ENCODE data around the gene MTAP. TPM values are rescaled to one million over a fixed set of nuclear protein-coding genes. Genes with fewer than 3 reads are reported as not detected.
A peak's percentile ranks its signal among the peaks of the same experiment; 100 is the strongest.

MTAP gene
- total RNA-seq, 1 donor from 2014 or later: 20.3 TPM

DNA sequence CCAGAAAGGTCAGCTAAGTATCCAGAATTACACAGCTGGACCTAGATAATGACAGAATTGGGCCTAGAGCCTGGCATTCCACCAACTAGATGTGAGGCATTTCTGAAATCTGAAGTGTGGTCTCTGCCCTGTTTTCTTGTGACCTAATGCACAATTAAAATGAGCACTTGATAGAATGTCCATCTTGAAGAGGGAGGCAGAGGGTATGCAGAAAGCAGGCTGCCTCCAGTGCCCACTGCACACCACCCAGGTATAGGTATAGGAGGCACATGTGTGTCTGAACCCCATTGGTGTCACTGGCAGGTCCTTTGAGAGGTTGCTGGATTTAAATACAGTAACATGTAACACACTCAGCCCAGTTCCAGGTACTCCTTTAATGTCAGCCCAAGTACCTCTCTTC is 2.4 kb downstream of the MTAP start:
- no peak for DNase-seq

DNA sequence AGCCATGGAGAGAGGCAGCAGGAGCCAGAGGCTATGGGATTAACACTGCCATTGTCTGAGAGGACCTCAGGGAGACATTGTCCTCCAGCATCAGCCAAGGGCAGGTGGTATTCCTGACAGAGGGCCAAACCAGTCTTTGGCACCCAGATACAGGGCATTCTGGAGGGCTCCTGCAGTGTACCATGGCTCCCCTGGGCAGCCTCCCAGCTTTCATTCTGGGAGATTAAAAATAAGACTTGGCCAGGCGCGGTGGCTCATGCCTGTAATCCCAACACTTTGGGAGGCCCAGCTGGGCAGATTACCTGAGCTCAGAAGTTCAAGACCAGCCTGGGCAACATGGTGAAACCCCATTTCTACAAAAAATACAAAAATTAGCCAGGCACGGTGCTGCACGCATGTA is 4.2 kb downstream of the MTAP start:
- DNase-seq: no peak

DNA sequence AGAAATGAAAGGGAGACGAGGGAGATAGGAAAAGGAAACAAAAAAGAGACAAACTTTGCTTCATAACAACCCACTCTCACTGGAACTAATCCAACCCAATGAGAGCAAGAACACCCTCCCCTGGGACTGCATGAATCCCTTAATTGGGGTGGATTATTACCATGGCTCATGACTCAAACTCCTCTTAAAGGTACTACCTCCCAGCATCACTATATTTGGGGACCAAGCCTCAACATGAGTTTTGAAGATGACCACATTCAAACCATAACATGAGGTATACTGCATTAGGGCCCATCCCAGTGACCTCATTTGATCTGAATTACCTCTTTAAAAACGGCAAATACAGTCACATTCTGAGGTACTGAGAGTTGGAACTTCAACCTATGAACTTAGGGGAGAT is 8.0 kb downstream of the MTAP start:
- no peak for DNase-seq

GRCh38 chr9:21810881-21811280 is 8.4 kb downstream of the MTAP start:
- no peak for DNase-seq

GRCh38 chr9:21811914-21812313 is 9.5 kb downstream of the MTAP start:
- DNase-seq: no peak

- no peak for DNase-seq
These were observed 10.0 kb downstream of the MTAP start for GRCh38 chr9:21812415-21812814.

- DNase-seq: peak; percentile 26
These were observed 10.6 kb downstream of the MTAP start for GRCh38 chr9:21812946-21813568.

DNA sequence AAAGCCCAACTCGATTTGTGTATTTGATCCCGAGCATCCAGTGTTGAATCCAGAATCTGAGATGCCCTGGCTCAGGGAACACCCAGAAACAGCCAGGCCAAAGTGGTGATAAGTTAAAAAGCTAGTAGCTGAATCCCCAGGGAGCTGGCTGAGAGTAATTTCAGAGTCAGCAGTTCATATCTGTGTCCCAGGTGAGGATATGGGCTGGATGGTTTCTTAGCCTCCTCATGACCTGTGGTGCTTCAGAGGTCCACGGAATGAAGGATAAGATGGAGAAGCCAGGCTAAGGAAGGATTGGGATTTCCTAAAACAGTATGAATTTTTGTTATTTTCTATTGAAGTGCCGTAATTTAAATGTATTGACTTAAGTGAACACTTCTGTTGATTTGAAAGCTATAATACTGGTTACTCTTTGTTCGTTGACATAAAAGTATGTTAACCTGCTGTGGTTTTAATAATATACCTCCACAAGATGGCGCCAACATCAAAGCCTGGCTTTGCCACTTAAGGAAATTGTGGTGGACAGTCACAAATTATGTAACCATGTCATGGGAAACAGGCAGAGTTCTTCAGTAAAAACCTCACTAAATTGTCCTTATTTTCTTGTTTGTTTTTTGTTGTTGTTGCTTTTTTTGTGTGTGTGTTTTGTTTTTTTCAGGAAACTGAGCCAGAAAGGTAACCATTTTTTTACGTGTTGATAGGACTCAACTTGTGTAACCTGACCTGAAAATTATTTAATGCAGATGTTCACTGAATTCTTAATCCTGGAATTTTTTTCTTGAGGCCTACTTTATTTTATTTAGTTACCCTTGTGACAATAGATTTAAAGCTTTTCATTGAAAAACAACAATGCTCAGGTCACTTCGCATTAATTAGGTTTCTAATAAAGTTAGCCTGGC is 11.4 kb downstream of the MTAP start:
- DNase-seq: peak; percentile 13

DNA sequence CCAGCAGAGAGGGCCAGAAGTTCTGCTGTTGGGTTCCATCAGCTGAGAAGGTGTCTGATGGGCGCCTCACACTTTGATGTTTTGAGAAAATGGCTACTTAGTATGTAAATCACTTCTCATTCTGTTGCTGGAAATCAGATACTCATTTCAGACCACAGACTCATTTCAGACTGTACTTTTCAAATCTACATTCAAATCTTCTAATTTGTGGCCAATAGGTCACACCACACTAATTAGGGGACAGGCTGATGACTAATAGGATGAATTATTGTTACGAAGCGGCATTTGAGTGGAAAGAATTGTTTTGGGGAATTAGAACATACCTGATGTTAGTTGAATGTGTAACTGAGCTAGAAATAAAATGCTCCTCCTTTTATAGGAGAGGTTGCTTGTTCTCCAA is 13.2 kb downstream of the MTAP start:
- no peak for DNase-seq

GRCh38 chr9:21817176-21817575 is 14.7 kb downstream of the MTAP start:
- DNase-seq: no peak

DNA sequence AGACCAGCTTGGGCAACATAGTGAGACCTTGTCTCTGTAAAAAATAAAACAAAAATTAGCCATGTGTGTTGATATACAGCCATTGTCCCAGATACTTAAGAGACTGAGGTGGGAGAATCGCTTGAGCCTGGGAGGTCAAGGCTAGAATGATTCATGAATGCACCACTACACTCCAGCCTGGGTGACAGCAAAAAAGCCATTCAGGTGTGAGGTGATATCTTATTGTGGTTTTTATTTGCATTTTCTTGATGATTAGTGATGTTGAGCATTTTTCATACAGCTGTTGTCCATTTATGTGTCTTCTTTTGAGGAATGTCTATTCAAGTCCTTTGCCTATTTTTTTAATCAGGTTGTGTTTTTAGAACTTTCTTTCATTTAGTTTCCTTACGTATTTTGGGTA is 23.2 kb downstream of the MTAP start:
- no peak for DNase-seq

DNA sequence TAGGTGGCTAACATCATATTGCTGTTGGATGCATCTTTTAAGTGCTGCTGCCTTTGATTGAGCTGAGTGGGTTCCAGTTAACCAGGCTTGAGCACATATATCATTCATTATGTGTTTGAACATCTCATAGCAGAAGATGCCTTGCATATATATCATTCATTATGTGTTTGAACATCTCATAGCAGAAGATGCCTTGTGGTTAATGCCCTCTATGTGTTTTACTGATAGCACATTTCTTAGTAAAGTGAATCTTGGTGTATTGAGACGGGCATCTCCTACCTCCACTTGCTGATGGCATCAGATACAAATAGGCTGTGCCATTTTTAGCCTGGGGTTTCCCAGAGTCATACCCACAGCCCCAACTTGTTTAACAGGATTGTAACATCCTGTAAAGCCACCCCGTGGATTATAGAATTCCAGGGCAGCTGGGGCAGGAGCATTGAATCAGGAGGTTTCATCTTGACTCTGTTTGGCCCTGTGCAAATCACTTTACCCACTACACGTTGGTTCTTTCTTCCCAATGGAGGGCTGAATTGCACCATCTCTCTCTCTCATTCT is 26.5 kb downstream of the MTAP start:
- DNase-seq: no peak

DNA sequence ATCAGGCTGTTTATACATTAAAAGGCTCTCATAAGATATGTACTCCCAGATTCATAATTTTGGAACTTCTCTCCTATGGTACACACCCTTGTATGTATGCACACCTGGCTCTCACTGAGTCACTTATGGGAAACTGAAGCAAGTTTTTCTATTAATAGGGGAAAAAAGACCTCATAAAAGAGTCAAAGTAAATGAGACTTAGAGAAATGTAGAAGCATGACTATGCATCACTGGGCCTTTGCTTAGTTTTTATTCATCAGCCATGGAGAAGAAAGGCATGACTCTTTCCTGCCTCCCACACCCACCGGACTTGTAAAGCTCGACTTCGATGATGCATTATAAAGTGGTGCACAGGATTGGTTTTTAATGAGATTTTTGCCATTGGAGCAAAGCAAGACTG is 28.2 kb downstream of the MTAP start:
- no peak for DNase-seq

- DNase-seq: no peak
These were observed 29.5 kb downstream of the MTAP start for GRCh38 chr9:21831841-21832509.

DNA sequence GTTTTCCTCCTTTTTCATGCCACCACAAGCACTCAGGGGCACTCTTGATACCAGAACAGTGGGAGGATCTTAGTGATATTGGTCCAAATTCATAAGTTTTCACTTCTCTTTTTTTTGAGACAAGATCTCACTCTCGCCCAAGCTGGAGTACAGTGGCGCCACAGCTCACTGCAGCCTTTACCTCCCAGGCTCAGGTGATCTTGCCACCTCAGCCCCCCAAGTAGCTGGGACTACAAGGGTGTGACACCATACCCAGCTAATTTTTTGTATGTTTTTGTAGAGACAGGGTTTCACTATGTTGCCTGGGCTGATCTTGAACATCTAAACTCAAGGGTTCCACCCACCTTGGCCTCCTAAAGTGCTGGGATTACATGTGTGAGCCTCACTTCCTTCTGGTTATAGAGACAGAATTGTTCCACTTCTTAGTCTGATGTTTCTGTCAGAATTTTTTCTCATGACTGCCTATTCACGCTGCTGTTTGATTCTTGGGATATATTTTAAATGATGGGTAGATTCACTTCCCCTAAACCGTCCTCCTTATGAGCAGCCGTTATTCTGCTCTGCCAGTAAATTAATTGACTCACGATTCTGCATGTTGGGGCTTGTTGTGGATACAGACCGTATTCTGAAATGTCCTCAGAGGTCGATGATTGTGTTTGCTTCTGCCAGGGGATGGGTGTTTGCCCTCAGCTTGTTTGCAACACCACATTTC is 30.8 kb downstream of the MTAP start:
- DNase-seq: no peak

- DNase-seq: no peak
These were observed 32.7 kb downstream of the MTAP start for GRCh38 chr9:21835121-21835520.

GRCh38 chr9:21836437-21837161 is 34.2 kb downstream of the MTAP start:
- DNase-seq: peak; percentile 1

DNA sequence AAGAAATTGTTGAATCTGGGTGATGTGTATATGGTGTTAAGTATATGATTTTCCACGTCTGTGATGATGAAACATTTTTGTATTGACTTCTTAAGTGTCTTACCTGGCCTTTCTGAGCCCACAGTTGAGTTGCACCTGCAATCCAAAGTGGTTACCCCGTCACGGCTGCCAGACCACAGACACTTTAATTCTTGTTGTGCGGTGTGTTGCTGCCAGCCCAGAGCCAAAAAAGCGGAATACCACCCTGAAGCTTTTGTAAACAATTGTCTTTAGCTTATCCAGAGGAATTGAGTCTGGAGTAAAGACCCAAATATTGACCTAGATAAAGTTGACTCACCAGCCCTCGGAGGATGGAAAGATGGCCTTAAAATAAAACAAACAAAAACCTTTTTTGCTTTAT is 35.1 kb downstream of the MTAP start:
- DNase-seq: no peak

DNA sequence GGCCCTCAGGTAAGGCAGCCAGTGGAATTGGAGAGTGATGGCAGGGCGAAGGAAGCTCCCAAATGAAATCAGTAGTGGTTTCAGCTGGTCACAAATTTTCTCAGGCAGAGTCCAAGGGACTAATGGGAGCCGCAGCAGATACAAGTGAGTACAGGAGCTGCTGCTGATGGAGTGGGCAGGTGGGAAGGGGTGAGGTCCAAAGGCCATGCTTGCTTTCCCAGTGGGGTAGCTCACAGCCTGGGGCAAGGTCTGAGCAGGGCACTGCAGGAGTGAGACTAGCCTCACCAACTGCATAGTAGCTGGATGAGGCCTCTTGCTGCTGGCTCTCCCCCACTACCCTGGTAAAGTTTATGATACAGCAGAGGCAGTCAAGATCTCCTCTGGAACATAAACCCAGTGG is 38.2 kb downstream of the MTAP start:
- DNase-seq: no peak

DNA sequence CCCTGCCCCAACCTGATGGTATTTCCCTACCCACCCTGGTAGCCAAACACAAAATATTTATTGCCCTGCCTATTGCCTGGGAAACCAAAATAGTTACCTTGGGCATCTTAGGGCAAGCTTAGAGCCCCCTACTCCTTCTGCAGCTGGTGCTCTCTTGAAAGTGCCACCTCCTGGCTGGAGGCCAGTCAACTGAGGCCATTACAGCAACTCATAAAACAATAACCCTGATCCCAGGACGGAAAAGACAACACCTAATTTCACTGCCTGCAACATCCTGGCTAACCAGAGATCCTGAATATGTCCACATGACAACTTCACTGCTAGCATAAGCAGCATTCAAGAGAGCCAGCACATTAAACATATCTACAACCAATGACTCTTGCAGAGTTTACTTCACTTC is 38.7 kb downstream of the MTAP start:
- no peak for DNase-seq

DNA sequence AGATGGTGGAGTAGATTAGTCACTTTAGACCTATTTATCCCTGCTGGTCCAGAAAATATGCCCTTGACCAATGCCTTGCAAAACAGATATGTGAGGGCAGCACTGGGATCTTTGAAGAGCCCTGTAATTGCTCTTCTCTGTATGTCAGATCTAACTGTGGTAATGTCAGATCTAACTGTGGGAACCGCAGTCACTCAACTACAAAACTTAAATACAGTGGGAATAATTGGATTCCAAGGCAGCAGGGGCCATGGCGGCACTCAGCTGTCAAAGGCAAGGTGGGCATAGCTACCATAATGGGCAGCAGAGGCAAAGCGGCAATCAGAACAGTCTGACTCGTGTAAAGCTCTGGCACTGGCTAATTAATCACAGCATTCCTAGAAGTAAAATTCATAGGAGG is 46.2 kb downstream of the MTAP start:
- DNase-seq: no peak

- DNase-seq: no peak
These were observed 50.3 kb downstream of the MTAP start for GRCh38 chr9:21852754-21853153.
